WTC11 (cell line): Measurements from ENCODE around the gene C3orf18. TPM values are rescaled to one million over a fixed set of nuclear protein-coding genes. Genes with fewer than 3 reads are reported as not detected.

Experiments
- ATAC-seq: fragments of 200-7000 bp; cut with Tn5 transposase; 2 replicates; pipeline ENCODE4 v1.10.0; 2021; ENCODE audit warnings: mild to moderate bottlenecking, moderate library complexity
- CTCF ChIA-PET: fragments of 300-600 bp; sonication (Branson Sonifier 250); formaldehyde crosslinking; loops from one replicate; lab custom pipeline; 2021; ENCODE audit warnings: antibody characterized with exemption; lab: Charles Lee
- POLR2A ChIA-PET: fragments of 350-600 bp; sonication (Branson Sonifier 250); formaldehyde crosslinking; loops from one replicate; lab custom pipeline; 2021; ENCODE audit warnings: antibody characterized with exemption; lab: Charles Lee
- DNase-seq: peaks from one replicate; pipeline ENCODE4 v3.0.0; 2021; ENCODE audit warnings: low spot score
- H3K27ac Mint-ChIP-seq: 2 replicates; pipeline ENCODE4 v1.8.0; 2021; ENCODE audit warnings: mixed read lengths
- H3K27me3 Mint-ChIP-seq: 2 replicates; pipeline ENCODE4 v1.8.0; 2021; ENCODE audit warnings: low read depth, mild to moderate bottlenecking, moderate library complexity, mixed read lengths
- H3K36me3 Mint-ChIP-seq: 2 replicates; pipeline ENCODE4 v1.8.0; 2021; ENCODE audit warnings: mixed read lengths
- H3K4me1 Mint-ChIP-seq: 2 replicates; pipeline ENCODE4 v1.8.0; 2022; ENCODE audit warnings: mixed read lengths
- H3K4me3 Mint-ChIP-seq: 2 replicates; pipeline ENCODE4 v1.8.0; 2021; ENCODE audit warnings: mild to moderate bottlenecking, moderate library complexity, mixed read lengths
- H3K9me3 Mint-ChIP-seq: 2 replicates; pipeline ENCODE4 v1.8.0; 2021; ENCODE audit warnings: mixed read lengths
- ATF6 ChIP-seq: sonication (generic); formaldehyde crosslinking; IDR thresholded peaks from 2 replicates; pipeline ENCODE4 v1.8.1; 2023; ENCODE audit warnings: mild to moderate bottlenecking, missing genetic modification reagents
- CBFB ChIP-seq: sonication (generic); formaldehyde crosslinking; IDR thresholded peaks from 2 replicates; pipeline ENCODE4 v1.8.1; 2022; ENCODE audit warnings: mild to moderate bottlenecking, low read depth, missing genetic modification reagents
- FOXJ3 ChIP-seq: sonication (generic); formaldehyde crosslinking; IDR thresholded peaks from 2 replicates; pipeline ENCODE4 v1.9.0; 2021; ENCODE audit warnings: missing genetic modification reagents, mild to moderate bottlenecking, borderline replicate concordance
- FOXK1 ChIP-seq: sonication (generic); formaldehyde crosslinking; IDR thresholded peaks from 2 replicates; pipeline ENCODE4 v1.8.0; 2022; ENCODE audit warnings: mild to moderate bottlenecking, moderate library complexity, missing genetic modification reagents
- HMGA2 ChIP-seq: fragments of 250-450 bp; sonication (Bioruptor Pico); IDR thresholded peaks from 2 replicates; pipeline ENCODE4 v1.4.0; 2021; ENCODE audit warnings: mild to moderate bottlenecking, moderate library complexity
- NR1H2 ChIP-seq: sonication (generic); formaldehyde crosslinking; IDR thresholded peaks from 2 replicates; pipeline ENCODE4 v1.9.0; 2021; ENCODE audit warnings: mild to moderate bottlenecking, moderate library complexity, missing genetic modification reagents
- NR2C2 ChIP-seq: sonication (generic); formaldehyde crosslinking; IDR thresholded peaks from 2 replicates; pipeline ENCODE4 v1.8.0; 2022; ENCODE audit warnings: mild to moderate bottlenecking, missing genetic modification reagents
- PRRX2 ChIP-seq: fragments of 250-450 bp; sonication (Bioruptor Pico); IDR thresholded peaks from 2 replicates; pipeline ENCODE4 v1.8.0; 2021; ENCODE audit warnings: mild to moderate bottlenecking
- SMAD3 ChIP-seq: sonication (generic); formaldehyde crosslinking; IDR thresholded peaks from 2 replicates; pipeline ENCODE4 v1.8.0; 2022; ENCODE audit warnings: missing genetic modification reagents, mild to moderate bottlenecking, borderline replicate concordance
- USF2 ChIP-seq: sonication (generic); formaldehyde crosslinking; IDR thresholded peaks from 2 replicates; pipeline ENCODE4 v1.8.1; 2023; ENCODE audit warnings: mild to moderate bottlenecking, missing genetic modification reagents, moderate library complexity
- ZNF219 ChIP-seq: sonication (generic); formaldehyde crosslinking; IDR thresholded peaks from 2 replicates; pipeline ENCODE4 v1.8.0; 2023; ENCODE audit warnings: missing genetic modification reagents, mild to moderate bottlenecking, borderline replicate concordance
- ZNF263 ChIP-seq: sonication (generic); formaldehyde crosslinking; IDR thresholded peaks from 2 replicates; pipeline ENCODE4 v1.8.1; 2022; ENCODE audit warnings: low read depth, mild to moderate bottlenecking, moderate library complexity, missing genetic modification reagents
- ZNF281 ChIP-seq: sonication (generic); formaldehyde crosslinking; IDR thresholded peaks from 2 replicates; pipeline ENCODE4 v1.8.0; 2023; ENCODE audit warnings: mild to moderate bottlenecking, missing genetic modification reagents
- total RNA-seq: library from RNA; stranded (reverse); gene quantifications from 3 replicates; pipeline ENCODE4 v1.2.3, GENCODE V29; 2021

Gene C3orf18
- total RNA-seq, 1 experiment from 2014 or later = 12.1 TPM

- H3K27me3 Mint-ChIP-seq = peaks cover 42% of the 10 kb centered on the region
- H3K4me3 Mint-ChIP-seq = no peak overlapping the region
- peaks cover 14% of the 10 kb centered on the region for H3K4me1 Mint-ChIP-seq
These were observed 42.2 kb upstream of the C3orf18 start for GRCh38 chr3:50609763-50610085.

GRCh38 chr3:50609071-50609762 lies 41.7 kb upstream of the C3orf18 start:
- DNase-seq = no peak
- Mint-ChIP-seq H3K36me3 (no peaks in the 10 kb centered on the region), H3K27ac (no peak overlapping the region), H3K9me3 (no peaks in the 10 kb centered on the region)
- TF ChIP-seq PRRX2 (CRISPR knock-in tag) (no peak), NR2C2 (CRISPR knock-in tag) (no peak), USF2 (CRISPR knock-in tag) (no peak), FOXJ3 (CRISPR knock-in tag) (no peak), ZNF219 (CRISPR knock-in tag) (no peak), ATF6 (CRISPR knock-in tag) (no peak), ZNF281 (CRISPR knock-in tag) (no peak), SMAD3 (CRISPR knock-in tag) (no peak)
- TF ChIP-seq, all 79 proteins: peak for 0
- Mint-ChIP-seq H3K4me1 (peaks cover 14% of the 10 kb centered on the region), H3K4me3 (no peak overlapping the region), H3K27me3 (peaks cover 42% of the 10 kb centered on the region)
- POLR2A ChIA-PET = no interaction called here
- CTCF ChIA-PET = interaction anchor here (0.9 to 4.4 kb wide), 5 partner anchors 18 to 276 kb away, joined by 3 to 70 read pairs (median 4); partner anchors contain the start of gene C3orf18
- ATAC-seq = no peak

More at GRCh38 chr3:50609763-50610085, 42.2 kb upstream of the C3orf18 start:
- ChIA-PET POLR2A (no interaction called here), CTCF (interaction anchor here (0.6 to 4.4 kb wide), 6 partner anchors 19 to 276 kb away, joined by 3 to 70 read pairs (median 4); partner anchors contain the start of genes C3orf18 and NPRL2)
- Mint-ChIP-seq H3K36me3 (no peaks in the 10 kb centered on the region), H3K27ac (no peak overlapping the region), H3K9me3 (no peaks in the 10 kb centered on the region)
- DNase-seq (no peak), ATAC-seq (no peak)
- TF ChIP-seq HMGA2 = no peak
- no peak for TF ChIP-seq ZNF263 (CRISPR knock-in tag)
- no peak for TF ChIP-seq CBFB (CRISPR knock-in tag)

GRCh38 chr3:50608278-50608677 lies 40.7 kb upstream of the C3orf18 start:
- peaks cover 14% of the 10 kb centered on the region for H3K4me1 Mint-ChIP-seq
- DNase-seq = no peak
- H3K9me3 Mint-ChIP-seq = no peaks in the 10 kb centered on the region
- no peak overlapping the region for H3K4me3 Mint-ChIP-seq
- H3K27me3 Mint-ChIP-seq = peaks cover 34% of the 10 kb centered on the region
- no peaks in the 10 kb centered on the region for H3K36me3 Mint-ChIP-seq
- CTCF ChIA-PET = interaction anchor here (0.8 to 1.4 kb wide), 3 partner anchors 18 to 44 kb away, joined by 3 read pairs; partner anchors contain the start of gene HEMK1
- H3K27ac Mint-ChIP-seq = no peak overlapping the region
- POLR2A ChIA-PET = no interaction called here
- no peak for ATAC-seq
- no peak for TF ChIP-seq NR1H2 (CRISPR knock-in tag)
- TF ChIP-seq FOXK1 = no peak
